Breast epithelium (tissue), 4 donors: Measurements from ENCODE around the gene EIF2B1. TPM values are rescaled to one million over a fixed set of nuclear protein-coding genes. Genes with fewer than 3 reads are reported as not detected.

Source experiments
- DNase-seq, 2 donors: peaks; one replicate each; pipeline ENCODE4 v3.0.0-alpha.2; 2019; ENCODE audit warnings: low spot score in 2 of 2
- H3K27ac ChIP-seq, 2 donors: fragments of 200-600 bp; sonication (generic) in 1 of 2; one replicate each; pipeline ENCODE4 v1.5.1; 2016 to 2019; ENCODE audit warnings: mild to moderate bottlenecking in 1 of 2
- H3K27me3 ChIP-seq, 2 donors: fragments of 200-600 bp; sonication (generic) in 1 of 2; one replicate each; pipeline versions ENCODE4 v1.5.1 to v1.6.0; 2017 to 2019; ENCODE audit warnings: control low read depth in 1 of 2, mild to moderate bottlenecking in 1 of 2
- H3K36me3 ChIP-seq: fragments of 200-600 bp; one replicate; pipeline ENCODE4 v1.5.1; 2019
- H3K4me1 ChIP-seq, 2 donors: fragments of 200-600 bp; sonication (generic); one replicate each; pipeline ENCODE4 v1.5.1; 2016 to 2019; ENCODE audit warnings: control low read depth in 1 of 2
- H3K4me3 ChIP-seq, 3 donors: fragments of 200-600 bp; sonication (generic); 1 replicate in 2 of 3; 2 replicates in 1 of 3; pipeline ENCODE4 v1.5.1; 2016 to 2019; ENCODE audit warnings: mild to moderate bottlenecking in 3 of 3, moderate library complexity in 2 of 3
- H3K9me3 ChIP-seq, 2 donors: fragments of 200-600 bp; sonication (generic) in 1 of 2; one replicate each; pipeline ENCODE4 v1.5.1; 2016 to 2019; ENCODE audit warnings: control low read depth in 1 of 2
- CTCF ChIP-seq, 3 donors: fragments of 450-650 bp; IDR thresholded peaks; one replicate each; pipeline ENCODE4 v1.5.1; 2016 to 2017; ENCODE audit warnings: antibody characterized with exemption in 3 of 3, mild to moderate bottlenecking in 3 of 3, moderate library complexity in 3 of 3
- POLR2A ChIP-seq: fragments of 450-650 bp; IDR thresholded peaks from one replicate; pipeline ENCODE4 v1.6.1; 2016; ENCODE audit warnings: antibody characterized with exemption, mild to moderate bottlenecking, moderate library complexity
- POLR2AphosphoS5 ChIP-seq, 3 donors: sonication (generic); formaldehyde crosslinking; IDR thresholded peaks; one replicate each; pipeline ENCODE4 v1.6.1; 2017; ENCODE audit warnings: antibody characterized with exemption in 3 of 3
- intact Hi-C: fragments of 100-400 bp; cut with DNase I; formaldehyde crosslinking; loops from one replicate; pipeline ENCODE4 v1.15.1; 2023; ENCODE audit warnings: low total_unique reads
- total RNA-seq, 3 donors: library from RNA; depleted of rRNA; stranded (reverse); fragments of >200 nt; gene quantifications; one replicate each; pipeline ENCODE4 v1.1.0, GENCODE V29; 2016

The EIF2B1 gene
- total RNA-seq, 3 donors from 2014 or later: 133 to 162 (median 147) TPM

- Histone ChIP-seq H3K36me3 (no peaks in the 10 kb centered on the region), H3K27ac (no peak overlapping the region), H3K27me3 (no peaks in the 10 kb centered on the region), H3K4me1 (no peaks in the 10 kb centered on the region), H3K9me3 (no peaks in the 10 kb centered on the region), H3K4me3 (no peak overlapping the region)
- intact Hi-C loops: no loop called here
- no peak for DNase-seq
- TF ChIP-seq POLR2AphosphoS5 (IDR thresholded peaks at IDR 0.05) (no peak), POLR2A (no peak), CTCF (IDR thresholded peaks at IDR 0.05) (no peak)
Measured at GRCh38 chr12:123643911-123644310, 10.4 kb upstream of the EIF2B1 start.

- H3K27me3 ChIP-seq: no peaks in the 10 kb centered on the region
- intact Hi-C loops: no loop called here
Measured at GRCh38 chr12:123634142-123634561, 666 bp upstream of the EIF2B1 start.

GRCh38 chr12:123621619-123622530 lies 11.6 kb downstream of the EIF2B1 start:
- no peak overlapping the region for H3K4me3 ChIP-seq
- no peak overlapping the region for H3K27ac ChIP-seq
- H3K27me3 ChIP-seq: no peaks in the 10 kb centered on the region
- no peak for DNase-seq
- intact Hi-C loops: no loop called here
- H3K9me3 ChIP-seq: no peaks in the 10 kb centered on the region
- H3K4me1 ChIP-seq: no peaks in the 10 kb centered on the region
- TF ChIP-seq POLR2A (no peak), POLR2AphosphoS5 (IDR thresholded peaks at IDR 0.05) (no peak), CTCF (IDR thresholded peaks at IDR 0.05) (no peak)
- peaks cover 9% of the 10 kb centered on the region for H3K36me3 ChIP-seq

More at GRCh38 chr12:123634142-123634561, 666 bp upstream of the EIF2B1 start:
- Histone ChIP-seq H3K4me3 (peak overlapping the region; percentile 64 to 94 (median 77)), H3K4me1 (peaks cover 0 to 10% of the 10 kb centered on the region in 2 donors), H3K9me3 (no peaks in the 10 kb centered on the region), H3K27ac (peak overlapping the region; percentile 80 to 89), H3K36me3 (no peaks in the 10 kb centered on the region)
- DNase-seq: no peak
- TF ChIP-seq POLR2A: no peak
- no peak for TF ChIP-seq POLR2AphosphoS5 (IDR thresholded peaks at IDR 0.05)
- no peak for TF ChIP-seq CTCF (IDR thresholded peaks at IDR 0.05)

- H3K36me3 ChIP-seq: peaks cover 8% of the 10 kb centered on the region
- H3K4me1 ChIP-seq: no peaks in the 10 kb centered on the region
- no peak for TF ChIP-seq POLR2A
- no peak for TF ChIP-seq POLR2AphosphoS5 (IDR thresholded peaks at IDR 0.05)
- no peak for TF ChIP-seq CTCF (IDR thresholded peaks at IDR 0.05)
- H3K4me3 ChIP-seq: no peak overlapping the region
- H3K9me3 ChIP-seq: no peaks in the 10 kb centered on the region
- DNase-seq: no peak
- no peak overlapping the region for H3K27ac ChIP-seq
- intact Hi-C loops: no loop called here
- H3K27me3 ChIP-seq: no peaks in the 10 kb centered on the region
Measured at GRCh38 chr12:123621101-123621500, 12.4 kb downstream of the EIF2B1 start.

- DNase-seq: no peak
- intact Hi-C loops: no loop called here
- H3K4me3 ChIP-seq: no peak overlapping the region
- no peaks in the 10 kb centered on the region for H3K4me1 ChIP-seq
- H3K9me3 ChIP-seq: no peaks in the 10 kb centered on the region
- no peaks in the 10 kb centered on the region for H3K27me3 ChIP-seq
- no peak overlapping the region for H3K27ac ChIP-seq
- no peak for TF ChIP-seq POLR2A
- no peak for TF ChIP-seq POLR2AphosphoS5 (IDR thresholded peaks at IDR 0.05)
- no peak for TF ChIP-seq CTCF (IDR thresholded peaks at IDR 0.05)
- peaks cover 14% of the 10 kb centered on the region for H3K36me3 ChIP-seq
Measured at GRCh38 chr12:123617580-123617979, 15.9 kb downstream of the EIF2B1 start.
